H9 (cell line): ENCODE results near the gene ADAMTSL3. TPM values are rescaled to one million over a fixed set of nuclear protein-coding genes. Genes with fewer than 3 reads are reported as not detected.

Experiments used
- DNase-seq: peaks from one replicate; pipeline ENCODE4 v3.0.0-alpha.2; 2017
- H2AFZ ChIP-seq: one replicate; pipeline ENCODE4 v1.6.1; 2013; ENCODE audit warnings: mild to moderate bottlenecking, low read length, control low read depth, moderate library complexity
- H2AK5ac ChIP-seq: 2 replicates; pipeline ENCODE4 v1.6.1; 2013; ENCODE audit warnings: low read length, control low read depth, mixed read lengths; ENCODE audit not compliant: insufficient read length
- H2BK120ac ChIP-seq: one replicate; pipeline ENCODE4 v1.6.1; 2013; ENCODE audit warnings: low read depth, mild to moderate bottlenecking, low read length, control low read depth, inconsistent platforms; ENCODE audit not compliant: poor library complexity, severe bottlenecking
- H2BK12ac ChIP-seq: 2 replicates; pipeline ENCODE4 v1.6.1; 2013; ENCODE audit warnings: low read length, control low read depth, mixed read lengths, low read depth; ENCODE audit not compliant: insufficient read length
- H2BK15ac ChIP-seq: 2 replicates; pipeline ENCODE4 v1.6.1; 2013; ENCODE audit warnings: low read depth, low read length, control low read depth
- H2BK20ac ChIP-seq: one replicate; pipeline ENCODE4 v1.6.1; 2013; ENCODE audit warnings: low read depth, mild to moderate bottlenecking, low read length, control low read depth, inconsistent platforms; ENCODE audit not compliant: poor library complexity, severe bottlenecking
- H2BK5ac ChIP-seq: 2 replicates; pipeline ENCODE4 v1.6.1; 2013; ENCODE audit warnings: low read length, control low read depth, mixed read lengths; ENCODE audit not compliant: insufficient read length
- H3K14ac ChIP-seq: 2 replicates; pipeline ENCODE4 v1.6.1; 2013; ENCODE audit warnings: low read length, control low read depth; ENCODE audit not compliant: insufficient read depth
- H3K18ac ChIP-seq: 2 replicates; pipeline ENCODE4 v1.6.1; 2013; ENCODE audit warnings: low read depth, mild to moderate bottlenecking, mixed read lengths, low read length, control low read depth; ENCODE audit not compliant: insufficient read length
- H3K23ac ChIP-seq: 2 replicates; pipeline ENCODE4 v1.6.1; 2013; ENCODE audit warnings: low read length, control low read depth, mixed read lengths, low read depth; ENCODE audit not compliant: insufficient read length
- H3K23me2 ChIP-seq: 2 replicates; pipeline ENCODE4 v1.6.1; 2013; ENCODE audit warnings: low read depth, mild to moderate bottlenecking, mixed read lengths, low read length, control low read depth; ENCODE audit not compliant: insufficient read length, poor library complexity, severe bottlenecking
- H3K27ac ChIP-seq: 2 replicates; pipeline ENCODE4 v1.5.1; 2013; ENCODE audit warnings: low read length, control low read depth, mixed read lengths, low read depth; ENCODE audit not compliant: insufficient read length
- H3K27me3 ChIP-seq: 2 replicates; pipeline ENCODE4 v1.6.1; 2013; ENCODE audit warnings: low read length, control low read depth, inconsistent platforms; ENCODE audit not compliant: insufficient read depth
- H3K4ac ChIP-seq: 2 replicates; pipeline ENCODE4 v1.6.1; 2013; ENCODE audit warnings: low read depth, mild to moderate bottlenecking, control low read depth, inconsistent platforms, low read length, moderate library complexity
- H3K4me1 ChIP-seq: 2 replicates; pipeline ENCODE4 v1.6.1; 2013; ENCODE audit warnings: low read length, control low read depth, inconsistent platforms; ENCODE audit not compliant: insufficient read depth
- H3K4me2 ChIP-seq: 2 replicates; pipeline ENCODE4 v1.6.1; 2013; ENCODE audit warnings: low read length, control low read depth, mixed read lengths; ENCODE audit not compliant: insufficient read length, insufficient read depth
- H3K56ac ChIP-seq: 2 replicates; pipeline ENCODE4 v1.6.1; 2013; ENCODE audit warnings: low read depth, mild to moderate bottlenecking, mixed read lengths, low read length, control low read depth; ENCODE audit not compliant: insufficient read length
- H3K79me1 ChIP-seq: 2 replicates; pipeline ENCODE4 v1.6.1; 2013; ENCODE audit warnings: low read depth, mild to moderate bottlenecking, moderate library complexity, low read length, control low read depth, inconsistent platforms; ENCODE audit not compliant: insufficient read depth, poor library complexity, severe bottlenecking
- H3K79me2 ChIP-seq: 2 replicates; pipeline ENCODE4 v1.6.1; 2013; ENCODE audit warnings: low read length, control low read depth, inconsistent platforms; ENCODE audit not compliant: insufficient read depth
- H3K9ac ChIP-seq: 2 replicates; pipeline ENCODE4 v1.6.1; 2013; ENCODE audit warnings: low read length, control low read depth, mixed read lengths; ENCODE audit not compliant: insufficient read length; ENCODE audit errors: extremely low read depth
- H3K9me3 ChIP-seq: one replicate; pipeline ENCODE4 v1.6.1; 2013; ENCODE audit warnings: low read depth, low read length, inconsistent platforms; ENCODE audit not compliant: control insufficient read depth
- H3T11ph ChIP-seq: one replicate; pipeline ENCODE4 v1.6.1; 2013; ENCODE audit warnings: mild to moderate bottlenecking, low read length, control low read depth, inconsistent platforms
- H4K20me1 ChIP-seq: one replicate; pipeline ENCODE4 v1.6.1; 2013; ENCODE audit not compliant: control insufficient read depth, insufficient read length, insufficient read depth
- H4K5ac ChIP-seq: 2 replicates; pipeline ENCODE4 v1.6.1; 2013; ENCODE audit warnings: low read depth, mild to moderate bottlenecking, mixed read lengths, low read length, control low read depth; ENCODE audit not compliant: insufficient read length
- H4K8ac ChIP-seq: replicated peaks from 2 replicates; pipeline ENCODE4 v1.6.1; 2013; ENCODE audit warnings: low read length, control low read depth, mixed read lengths, low read depth; ENCODE audit not compliant: insufficient read length
- H4K91ac ChIP-seq: 2 replicates; pipeline ENCODE4 v1.6.1; 2013; ENCODE audit warnings: low read depth, mild to moderate bottlenecking, moderate library complexity, mixed read lengths, low read length, control low read depth; ENCODE audit not compliant: insufficient read length
- H3K27ac Mint-ChIP-seq, 3 experiments: 2 replicates in 2 of 3; 3 replicates in 1 of 3; pipeline ENCODE4 v1.8.0; 2020 to 2021; ENCODE audit warnings: mixed read lengths in 3 of 3, mild to moderate bottlenecking in 1 of 3, moderate library complexity in 1 of 3
- H3K27me3 Mint-ChIP-seq: 2 replicates; pipeline ENCODE4 v1.8.0; 2021; ENCODE audit warnings: low read depth, mild to moderate bottlenecking, moderate library complexity, mixed read lengths
- H3K36me3 Mint-ChIP-seq, 3 experiments: 2 replicates in 2 of 3; 3 replicates in 1 of 3; pipeline ENCODE4 v1.8.0; 2020 to 2021; ENCODE audit warnings: low read depth in 3 of 3, mixed read lengths in 3 of 3; ENCODE audit not compliant: insufficient read depth in 1 of 3
- H3K4me1 Mint-ChIP-seq, 2 experiments: 2 replicates each; pipeline ENCODE4 v1.8.0; 2020; ENCODE audit warnings: mixed read lengths in 2 of 2
- H3K4me3 Mint-ChIP-seq, 2 experiments: 2 replicates in 1 of 2; 3 replicates in 1 of 2; pipeline ENCODE4 v1.8.0; 2020 to 2021; ENCODE audit warnings: mild to moderate bottlenecking in 2 of 2, mixed read lengths in 2 of 2, moderate library complexity in 1 of 2
- H3K9me3 Mint-ChIP-seq, 2 experiments: 2 replicates in 1 of 2; 3 replicates in 1 of 2; pipeline ENCODE4 v1.8.0; 2020; ENCODE audit warnings: mild to moderate bottlenecking in 2 of 2, mixed read lengths in 2 of 2, moderate library complexity in 1 of 2
- WGBS: extraction: QIAGEN DNeasy Blood & Tissue Kit; methylation state at CpG from one replicate; pipeline ENCODE4 v1.1.7; 2013; ENCODE audit warnings: missing lambda C conversion rate, low lambda C conversion rate, mixed read lengths; ENCODE audit not compliant: insufficient read length; ENCODE audit errors: extremely low coverage; 5-methylcytosine and 5-hydroxymethylcytosine counted together
- total RNA-seq: library from RNA; stranded (reverse); gene quantifications from 2 replicates; pipeline ENCODE4 v1.2.1, GENCODE V29; 2021
- TF ChIP-seq, protein P1 (sequence below): fragments of 200-600 bp; sonication (generic); conservative IDR thresholded peaks from 3 replicates; pipeline ENCODE4 v1.8.0; 2021; ENCODE audit warnings: antibody characterized with exemption, mild to moderate bottlenecking

ADAMTSL3 gene
- total RNA-seq, 1 experiment from 2014 or later, result 0.39 TPM

GRCh38 chr15:83786336-83786735 is 132.4 kb downstream of the ADAMTSL3 start:
- Mint-ChIP-seq H3K4me3 (no peak overlapping the region), H3K27me3 (peaks cover 1% of the 10 kb centered on the region; the same call in 1 of the 2 replicates), H3K4me1 (no peaks in the 10 kb centered on the region), H3K36me3 (no peaks in the 10 kb centered on the region), H3K9me3 (peaks cover 2 to 5% of the 10 kb centered on the region in 2 experiments; a peak in 2 of 5 replicates), H3K27ac (no peak overlapping the region)
- no peak overlapping the region for H4K5ac ChIP-seq
- no peak overlapping the region for H2BK15ac ChIP-seq
- H3K18ac ChIP-seq, result no peak overlapping the region
- H3K14ac ChIP-seq, result no peak overlapping the region
- no peak overlapping the region for H2BK120ac ChIP-seq
- no peaks in the 10 kb centered on the region for H4K20me1 ChIP-seq
- no peak overlapping the region for H3T11ph ChIP-seq
- no peaks in the 10 kb centered on the region for H3K79me2 ChIP-seq
- no peak overlapping the region for H2AFZ ChIP-seq
- no peaks in the 10 kb centered on the region for H3K4me1 ChIP-seq
- H3K4ac ChIP-seq, result no peak overlapping the region
- no peak overlapping the region for H2BK20ac ChIP-seq
- no peak overlapping the region for H2BK12ac ChIP-seq
- H3K9me3 ChIP-seq, result no peaks in the 10 kb centered on the region
- H3K4me2 ChIP-seq, result no peak overlapping the region
- no peak overlapping the region for H3K23ac ChIP-seq
- no peak overlapping the region for H2BK5ac ChIP-seq
- no peak for DNase-seq
- no peak overlapping the region for H3K27ac ChIP-seq
- no peak overlapping the region for H4K8ac ChIP-seq
- no CpG with 5 or more reads among the region's 5 CpGs for WGBS
- no peak overlapping the region for H3K56ac ChIP-seq
- H3K9ac ChIP-seq, result no peak overlapping the region
- no peaks in the 10 kb centered on the region for H3K23me2 ChIP-seq
- H3K79me1 ChIP-seq, result no peaks in the 10 kb centered on the region
- no peaks in the 10 kb centered on the region for H3K27me3 ChIP-seq
- H4K91ac ChIP-seq, result no peak overlapping the region
- TF ChIP-seq, protein P1, sequence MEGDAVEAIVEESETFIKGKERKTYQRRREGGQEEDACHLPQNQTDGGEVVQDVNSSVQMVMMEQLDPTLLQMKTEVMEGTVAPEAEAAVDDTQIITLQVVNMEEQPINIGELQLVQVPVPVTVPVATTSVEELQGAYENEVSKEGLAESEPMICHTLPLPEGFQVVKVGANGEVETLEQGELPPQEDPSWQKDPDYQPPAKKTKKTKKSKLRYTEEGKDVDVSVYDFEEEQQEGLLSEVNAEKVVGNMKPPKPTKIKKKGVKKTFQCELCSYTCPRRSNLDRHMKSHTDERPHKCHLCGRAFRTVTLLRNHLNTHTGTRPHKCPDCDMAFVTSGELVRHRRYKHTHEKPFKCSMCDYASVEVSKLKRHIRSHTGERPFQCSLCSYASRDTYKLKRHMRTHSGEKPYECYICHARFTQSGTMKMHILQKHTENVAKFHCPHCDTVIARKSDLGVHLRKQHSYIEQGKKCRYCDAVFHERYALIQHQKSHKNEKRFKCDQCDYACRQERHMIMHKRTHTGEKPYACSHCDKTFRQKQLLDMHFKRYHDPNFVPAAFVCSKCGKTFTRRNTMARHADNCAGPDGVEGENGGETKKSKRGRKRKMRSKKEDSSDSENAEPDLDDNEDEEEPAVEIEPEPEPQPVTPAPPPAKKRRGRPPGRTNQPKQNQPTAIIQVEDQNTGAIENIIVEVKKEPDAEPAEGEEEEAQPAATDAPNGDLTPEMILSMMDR, result no peak
- no peak overlapping the region for H2AK5ac ChIP-seq
